H9 (cell line): ENCODE measurements around the gene KDR. TPM values are rescaled to one million over a fixed set of nuclear protein-coding genes. Genes with fewer than 3 reads are reported as not detected.
A peak's percentile ranks its signal among the peaks of the same experiment; 100 is the strongest.

ENCODE experiments used
- DNase-seq: peaks from one replicate; pipeline ENCODE4 v3.0.0-alpha.2; 2017
- H2AFZ ChIP-seq: one replicate; pipeline ENCODE4 v1.6.1; 2013; ENCODE audit warnings: mild to moderate bottlenecking, low read length, control low read depth, moderate library complexity
- H2AK5ac ChIP-seq: 2 replicates; pipeline ENCODE4 v1.6.1; 2013; ENCODE audit warnings: low read length, control low read depth, mixed read lengths; ENCODE audit not compliant: insufficient read length
- H2BK120ac ChIP-seq: one replicate; pipeline ENCODE4 v1.6.1; 2013; ENCODE audit warnings: low read depth, mild to moderate bottlenecking, low read length, control low read depth, inconsistent platforms; ENCODE audit not compliant: poor library complexity, severe bottlenecking
- H2BK12ac ChIP-seq: 2 replicates; pipeline ENCODE4 v1.6.1; 2013; ENCODE audit warnings: low read length, control low read depth, mixed read lengths, low read depth; ENCODE audit not compliant: insufficient read length
- H2BK15ac ChIP-seq: 2 replicates; pipeline ENCODE4 v1.6.1; 2013; ENCODE audit warnings: low read depth, low read length, control low read depth
- H2BK20ac ChIP-seq: one replicate; pipeline ENCODE4 v1.6.1; 2013; ENCODE audit warnings: low read depth, mild to moderate bottlenecking, low read length, control low read depth, inconsistent platforms; ENCODE audit not compliant: poor library complexity, severe bottlenecking
- H2BK5ac ChIP-seq: 2 replicates; pipeline ENCODE4 v1.6.1; 2013; ENCODE audit warnings: low read length, control low read depth, mixed read lengths; ENCODE audit not compliant: insufficient read length
- H3K14ac ChIP-seq: 2 replicates; pipeline ENCODE4 v1.6.1; 2013; ENCODE audit warnings: low read length, control low read depth; ENCODE audit not compliant: insufficient read depth
- H3K18ac ChIP-seq: 2 replicates; pipeline ENCODE4 v1.6.1; 2013; ENCODE audit warnings: low read depth, mild to moderate bottlenecking, mixed read lengths, low read length, control low read depth; ENCODE audit not compliant: insufficient read length
- H3K23ac ChIP-seq: 2 replicates; pipeline ENCODE4 v1.6.1; 2013; ENCODE audit warnings: low read length, control low read depth, mixed read lengths, low read depth; ENCODE audit not compliant: insufficient read length
- H3K23me2 ChIP-seq: 2 replicates; pipeline ENCODE4 v1.6.1; 2013; ENCODE audit warnings: low read depth, mild to moderate bottlenecking, mixed read lengths, low read length, control low read depth; ENCODE audit not compliant: insufficient read length, poor library complexity, severe bottlenecking
- H3K27ac ChIP-seq: 2 replicates; pipeline ENCODE4 v1.5.1; 2013; ENCODE audit warnings: low read length, control low read depth, mixed read lengths, low read depth; ENCODE audit not compliant: insufficient read length
- H3K27me3 ChIP-seq: 2 replicates; pipeline ENCODE4 v1.6.1; 2013; ENCODE audit warnings: low read length, control low read depth, inconsistent platforms; ENCODE audit not compliant: insufficient read depth
- H3K4ac ChIP-seq: 2 replicates; pipeline ENCODE4 v1.6.1; 2013; ENCODE audit warnings: low read depth, mild to moderate bottlenecking, control low read depth, inconsistent platforms, low read length, moderate library complexity
- H3K4me1 ChIP-seq: 2 replicates; pipeline ENCODE4 v1.6.1; 2013; ENCODE audit warnings: low read length, control low read depth, inconsistent platforms; ENCODE audit not compliant: insufficient read depth
- H3K4me2 ChIP-seq: 2 replicates; pipeline ENCODE4 v1.6.1; 2013; ENCODE audit warnings: low read length, control low read depth, mixed read lengths; ENCODE audit not compliant: insufficient read length, insufficient read depth
- H3K56ac ChIP-seq: 2 replicates; pipeline ENCODE4 v1.6.1; 2013; ENCODE audit warnings: low read depth, mild to moderate bottlenecking, mixed read lengths, low read length, control low read depth; ENCODE audit not compliant: insufficient read length
- H3K79me1 ChIP-seq: 2 replicates; pipeline ENCODE4 v1.6.1; 2013; ENCODE audit warnings: low read depth, mild to moderate bottlenecking, moderate library complexity, low read length, control low read depth, inconsistent platforms; ENCODE audit not compliant: insufficient read depth, poor library complexity, severe bottlenecking
- H3K79me2 ChIP-seq: 2 replicates; pipeline ENCODE4 v1.6.1; 2013; ENCODE audit warnings: low read length, control low read depth, inconsistent platforms; ENCODE audit not compliant: insufficient read depth
- H3K9ac ChIP-seq: 2 replicates; pipeline ENCODE4 v1.6.1; 2013; ENCODE audit warnings: low read length, control low read depth, mixed read lengths; ENCODE audit not compliant: insufficient read length; ENCODE audit errors: extremely low read depth
- H3K9me3 ChIP-seq: one replicate; pipeline ENCODE4 v1.6.1; 2013; ENCODE audit warnings: low read depth, low read length, inconsistent platforms; ENCODE audit not compliant: control insufficient read depth
- H3T11ph ChIP-seq: one replicate; pipeline ENCODE4 v1.6.1; 2013; ENCODE audit warnings: mild to moderate bottlenecking, low read length, control low read depth, inconsistent platforms
- H4K20me1 ChIP-seq: one replicate; pipeline ENCODE4 v1.6.1; 2013; ENCODE audit not compliant: control insufficient read depth, insufficient read length, insufficient read depth
- H4K5ac ChIP-seq: 2 replicates; pipeline ENCODE4 v1.6.1; 2013; ENCODE audit warnings: low read depth, mild to moderate bottlenecking, mixed read lengths, low read length, control low read depth; ENCODE audit not compliant: insufficient read length
- H4K8ac ChIP-seq: replicated peaks from 2 replicates; pipeline ENCODE4 v1.6.1; 2013; ENCODE audit warnings: low read length, control low read depth, mixed read lengths, low read depth; ENCODE audit not compliant: insufficient read length
- H4K91ac ChIP-seq: 2 replicates; pipeline ENCODE4 v1.6.1; 2013; ENCODE audit warnings: low read depth, mild to moderate bottlenecking, moderate library complexity, mixed read lengths, low read length, control low read depth; ENCODE audit not compliant: insufficient read length
- H3K27ac Mint-ChIP-seq, 3 experiments: 2 replicates in 2 of 3; 3 replicates in 1 of 3; pipeline ENCODE4 v1.8.0; 2020 to 2021; ENCODE audit warnings: mixed read lengths in 3 of 3, mild to moderate bottlenecking in 1 of 3, moderate library complexity in 1 of 3
- H3K27me3 Mint-ChIP-seq: 2 replicates; pipeline ENCODE4 v1.8.0; 2021; ENCODE audit warnings: low read depth, mild to moderate bottlenecking, moderate library complexity, mixed read lengths
- H3K36me3 Mint-ChIP-seq, 3 experiments: 2 replicates in 2 of 3; 3 replicates in 1 of 3; pipeline ENCODE4 v1.8.0; 2020 to 2021; ENCODE audit warnings: low read depth in 3 of 3, mixed read lengths in 3 of 3; ENCODE audit not compliant: insufficient read depth in 1 of 3
- H3K4me1 Mint-ChIP-seq, 2 experiments: 2 replicates each; pipeline ENCODE4 v1.8.0; 2020; ENCODE audit warnings: mixed read lengths in 2 of 2
- H3K4me3 Mint-ChIP-seq, 2 experiments: 2 replicates in 1 of 2; 3 replicates in 1 of 2; pipeline ENCODE4 v1.8.0; 2020 to 2021; ENCODE audit warnings: mild to moderate bottlenecking in 2 of 2, mixed read lengths in 2 of 2, moderate library complexity in 1 of 2
- H3K9me3 Mint-ChIP-seq, 2 experiments: 2 replicates in 1 of 2; 3 replicates in 1 of 2; pipeline ENCODE4 v1.8.0; 2020; ENCODE audit warnings: mild to moderate bottlenecking in 2 of 2, mixed read lengths in 2 of 2, moderate library complexity in 1 of 2
- CTCF ChIP-seq: fragments of 200-600 bp; sonication (generic); conservative IDR thresholded peaks from 3 replicates; pipeline ENCODE4 v1.8.0; 2021; ENCODE audit warnings: antibody characterized with exemption, mild to moderate bottlenecking
- WGBS: extraction: QIAGEN DNeasy Blood & Tissue Kit; methylation state at CpG from one replicate; pipeline ENCODE4 v1.1.7; 2013; ENCODE audit warnings: missing lambda C conversion rate, low lambda C conversion rate, mixed read lengths; ENCODE audit not compliant: insufficient read length; ENCODE audit errors: extremely low coverage; 5-methylcytosine and 5-hydroxymethylcytosine counted together
- total RNA-seq: library from RNA; stranded (reverse); gene quantifications from 2 replicates; pipeline ENCODE4 v1.2.1, GENCODE V29; 2021

Gene KDR
- total RNA-seq, 1 experiment from 2014 or later = 51.4 TPM

- no peaks in the 10 kb centered on the region for H3K23me2 ChIP-seq
- no peak overlapping the region for H2BK12ac ChIP-seq
- no peak overlapping the region for H4K5ac ChIP-seq
- no peak overlapping the region for H3K4ac ChIP-seq
- H3K27ac ChIP-seq = no peak overlapping the region
- no peak overlapping the region for H2AFZ ChIP-seq
- no peak overlapping the region for H3K56ac ChIP-seq
- H3K27me3 ChIP-seq = no peaks in the 10 kb centered on the region
- no peaks in the 10 kb centered on the region for H3K4me1 ChIP-seq
- no peak overlapping the region for H3K14ac ChIP-seq
- H2BK20ac ChIP-seq = no peak overlapping the region
- Mint-ChIP-seq H3K36me3 (peaks cover 43 to 91% (median 63%) of the 10 kb centered on the region in 3 experiments), H3K27ac (peak overlapping the region in 1 of 3 experiments; percentile 71; a peak in 2 of 7 replicates), H3K4me3 (no peak overlapping the region), H3K9me3 (no peaks in the 10 kb centered on the region), H3K27me3 (no peaks in the 10 kb centered on the region; the same call in 1 of the 2 replicates), H3K4me1 (peaks cover 0 to 7% of the 10 kb centered on the region in 2 experiments; a peak in 1 of 4 replicates)
- H3K79me1 ChIP-seq = no peaks in the 10 kb centered on the region
- H3K9ac ChIP-seq = no peak overlapping the region
- no peak overlapping the region for H4K91ac ChIP-seq
- no peak overlapping the region for H3K18ac ChIP-seq
- no peak for TF ChIP-seq CTCF
- no peaks in the 10 kb centered on the region for H3K9me3 ChIP-seq
- no peak overlapping the region for H3K23ac ChIP-seq
- no peak overlapping the region for H2BK15ac ChIP-seq
- H3T11ph ChIP-seq = no peak overlapping the region
- no peak overlapping the region for H4K8ac ChIP-seq
- no peaks in the 10 kb centered on the region for H4K20me1 ChIP-seq
- H3K79me2 ChIP-seq = no peaks in the 10 kb centered on the region
- WGBS = no CpG with 5 or more reads among the region's 3 CpGs
- no peak overlapping the region for H2AK5ac ChIP-seq
- no peak overlapping the region for H2BK5ac ChIP-seq
- H2BK120ac ChIP-seq = no peak overlapping the region
- H3K4me2 ChIP-seq = no peak overlapping the region
- DNase-seq = no peak
Measured at GRCh38 chr4:55107054-55107453, 18.3 kb downstream of the KDR start.
